Fibroblast of lung (primary cell): ENCODE measurements around the gene C20orf96.

Experiments
- CTCF ChIP-seq, 2 donors: IDR thresholded peaks in 1 of 2; conservative IDR thresholded peaks in 1 of 2; 1 replicate in 1 of 2; 2 replicates in 1 of 2; pipeline ENCODE4 v1.5.1; 2011 to 2012; ENCODE audit warnings: low read length in 2 of 2, control low read depth in 1 of 2, inconsistent platforms in 1 of 2, low read depth in 1 of 2, mild to moderate bottlenecking in 1 of 2
- EZH2 ChIP-seq: IDR thresholded peaks from 2 replicates; pipeline ENCODE4 v1.5.1; 2012; ENCODE audit warnings: low read length, control low read depth, mild to moderate bottlenecking; ENCODE audit errors: missing control alignments

- TF ChIP-seq CTCF (conservative IDR thresholded peaks at IDR 0.05 in 1 of 2, IDR thresholded peaks at IDR 0.05 in 1 of 2; ENCODE audit: low read depth in 1 of 2, low read length in 2 of 2) (no peak), EZH2 (no peak)
Measured at GRCh38 chr20:309841-310644, 19.5 kb upstream of the C20orf96 start.
